ENCODE results near the gene ZNF672. TPM values are rescaled to one million over a fixed set of nuclear protein-coding genes. Genes with fewer than 3 reads are reported as not detected.

Gene ZNF672
- total and polyA plus RNA-seq, 2 of the 13 experiments (the other 11 are each of a cell fraction or from before 2014, with no cell fraction given): 17.2 to 22.9 TPM

DNA sequence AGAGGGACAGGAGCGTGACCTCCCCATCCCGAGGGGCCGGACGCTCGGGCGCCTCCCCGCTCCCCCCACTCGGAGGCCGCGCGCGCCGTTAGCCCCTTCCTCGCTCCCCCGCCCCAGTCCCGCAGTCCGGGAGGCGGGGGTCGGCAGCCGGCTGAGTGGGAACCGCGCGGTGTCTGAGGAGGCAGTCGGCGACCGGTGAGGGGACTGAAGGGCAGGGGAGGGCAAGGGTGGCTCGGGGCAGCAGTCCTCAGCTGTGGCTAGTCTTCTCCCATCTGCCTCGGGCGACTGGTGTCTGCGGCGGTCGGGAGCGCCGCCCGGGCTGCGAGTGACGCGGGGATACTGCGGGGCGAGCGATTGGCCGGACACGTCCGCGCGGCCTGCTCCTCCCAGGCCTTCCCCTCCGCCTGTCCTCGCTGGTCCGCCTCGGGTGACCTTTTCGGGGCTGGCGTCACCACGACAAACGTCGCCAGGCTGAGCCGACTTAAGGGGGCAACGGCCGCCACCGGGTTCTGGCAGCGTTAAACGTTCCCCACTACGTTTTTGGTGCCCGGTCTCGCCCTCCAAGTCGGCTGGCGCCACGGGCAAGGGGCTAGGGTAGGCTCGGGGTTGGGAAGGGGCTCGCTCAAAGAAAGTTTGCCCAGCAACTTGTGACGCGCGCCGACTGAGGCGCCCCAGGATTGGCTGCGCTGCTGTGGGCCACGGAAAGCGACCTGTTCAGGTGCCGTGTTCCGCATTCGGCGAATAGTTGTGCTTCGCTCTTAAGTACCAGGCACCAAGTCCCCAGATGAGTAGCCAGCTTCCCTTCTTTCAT lies 538 bp downstream of the ZNF672 start (continued):
- TF ChIP-seq NKX3-1 (CRISPR knock-in tag; IDR thresholded peaks at IDR 0.05) (peak; percentile 40), XRCC5 (optimal IDR thresholded peaks at IDR 0.05; ENCODE audit: low read length) (peak; percentile 13), RORA (CRISPR knock-in tag; IDR thresholded peaks at IDR 0.05) (no peak), ZNF441 (CRISPR knock-in tag; IDR thresholded peaks at IDR 0.05; ENCODE audit: borderline replicate concordance) (no peak), RARA (CRISPR knock-in tag; IDR thresholded peaks at IDR 0.05) (no peak), ZNF567 (CRISPR knock-in tag; IDR thresholded peaks at IDR 0.05; ENCODE audit: borderline replicate concordance) (no peak), ZZZ3 (CRISPR knock-in tag; IDR thresholded peaks at IDR 0.05; ENCODE audit: borderline replicate concordance) (no peak; the same call in 1 of the 2 replicates), DR1 (CRISPR knock-in tag; IDR thresholded peaks at IDR 0.05) (peak; percentile 52), CBX2 (IDR thresholded peaks at IDR 0.05; ENCODE audit: low read depth, low read length) (no peak), CBX2 (CRISPR knock-in tag; IDR thresholded peaks at IDR 0.05; ENCODE audit: low read depth) (no peak), ZNF713 (CRISPR knock-in tag; IDR thresholded peaks at IDR 0.05) (no peak), HDAC1 (CRISPR knock-in tag; IDR thresholded peaks at IDR 0.05) (peak; percentile 70), ZFP41 (CRISPR knock-in tag; IDR thresholded peaks at IDR 0.05; ENCODE audit: borderline replicate concordance) (no peak), FOXJ3 (CRISPR knock-in tag; IDR thresholded peaks at IDR 0.05; ENCODE audit: borderline replicate concordance) (no peak), FOXC1 (CRISPR knock-in tag; IDR thresholded peaks at IDR 0.05; ENCODE audit: borderline replicate concordance) (peak; percentile 81; the same call in 1 of the 2 replicates), NR2F6 (IDR thresholded peaks at IDR 0.05) (0 out of 2 replicates have a peak, but pooled peaks have one; percentile 41), NR2F6 (CRISPR knock-in tag; IDR thresholded peaks at IDR 0.05) (peak; percentile 30), NONO (IDR thresholded peaks at IDR 0.05) (no peak), NONO (CRISPR knock-in tag; conservative IDR thresholded peaks at IDR 0.05) (peak; percentile 72), SNAPC2 (CRISPR knock-in tag; IDR thresholded peaks at IDR 0.05) (no peak)
- TF ChIP-seq, protein P1, sequence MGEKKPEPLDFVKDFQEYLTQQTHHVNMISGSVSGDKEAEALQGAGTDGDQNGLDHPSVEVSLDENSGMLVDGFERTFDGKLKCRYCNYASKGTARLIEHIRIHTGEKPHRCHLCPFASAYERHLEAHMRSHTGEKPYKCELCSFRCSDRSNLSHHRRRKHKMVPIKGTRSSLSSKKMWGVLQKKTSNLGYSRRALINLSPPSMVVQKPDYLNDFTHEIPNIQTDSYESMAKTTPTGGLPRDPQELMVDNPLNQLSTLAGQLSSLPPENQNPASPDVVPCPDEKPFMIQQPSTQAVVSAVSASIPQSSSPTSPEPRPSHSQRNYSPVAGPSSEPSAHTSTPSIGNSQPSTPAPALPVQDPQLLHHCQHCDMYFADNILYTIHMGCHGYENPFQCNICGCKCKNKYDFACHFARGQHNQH (CRISPR knock-in tag; IDR thresholded peaks at IDR 0.05): 0 out of 2 replicates have a peak, but pooled peaks have one; percentile 31
- TF ChIP-seq, protein P2, sequence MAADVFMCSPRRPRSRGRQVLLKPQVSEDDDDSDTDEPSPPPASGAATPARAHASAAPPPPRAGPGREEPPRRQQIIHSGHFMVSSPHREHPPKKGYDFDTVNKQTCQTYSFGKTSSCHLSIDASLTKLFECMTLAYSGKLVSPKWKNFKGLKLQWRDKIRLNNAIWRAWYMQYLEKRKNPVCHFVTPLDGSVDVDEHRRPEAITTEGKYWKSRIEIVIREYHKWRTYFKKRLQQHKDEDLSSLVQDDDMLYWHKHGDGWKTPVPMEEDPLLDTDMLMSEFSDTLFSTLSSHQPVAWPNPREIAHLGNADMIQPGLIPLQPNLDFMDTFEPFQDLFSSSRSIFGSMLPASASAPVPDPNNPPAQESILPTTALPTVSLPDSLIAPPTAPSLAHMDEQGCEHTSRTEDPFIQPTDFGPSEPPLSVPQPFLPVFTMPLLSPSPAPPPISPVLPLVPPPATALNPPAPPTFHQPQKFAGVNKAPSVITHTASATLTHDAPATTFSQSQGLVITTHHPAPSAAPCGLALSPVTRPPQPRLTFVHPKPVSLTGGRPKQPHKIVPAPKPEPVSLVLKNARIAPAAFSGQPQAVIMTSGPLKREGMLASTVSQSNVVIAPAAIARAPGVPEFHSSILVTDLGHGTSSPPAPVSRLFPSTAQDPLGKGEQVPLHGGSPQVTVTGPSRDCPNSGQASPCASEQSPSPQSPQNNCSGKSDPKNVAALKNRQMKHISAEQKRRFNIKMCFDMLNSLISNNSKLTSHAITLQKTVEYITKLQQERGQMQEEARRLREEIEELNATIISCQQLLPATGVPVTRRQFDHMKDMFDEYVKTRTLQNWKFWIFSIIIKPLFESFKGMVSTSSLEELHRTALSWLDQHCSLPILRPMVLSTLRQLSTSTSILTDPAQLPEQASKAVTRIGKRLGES (CRISPR knock-in tag; IDR thresholded peaks at IDR 0.05; ENCODE audit: borderline replicate concordance): no peak
- TF ChIP-seq, protein P3, sequence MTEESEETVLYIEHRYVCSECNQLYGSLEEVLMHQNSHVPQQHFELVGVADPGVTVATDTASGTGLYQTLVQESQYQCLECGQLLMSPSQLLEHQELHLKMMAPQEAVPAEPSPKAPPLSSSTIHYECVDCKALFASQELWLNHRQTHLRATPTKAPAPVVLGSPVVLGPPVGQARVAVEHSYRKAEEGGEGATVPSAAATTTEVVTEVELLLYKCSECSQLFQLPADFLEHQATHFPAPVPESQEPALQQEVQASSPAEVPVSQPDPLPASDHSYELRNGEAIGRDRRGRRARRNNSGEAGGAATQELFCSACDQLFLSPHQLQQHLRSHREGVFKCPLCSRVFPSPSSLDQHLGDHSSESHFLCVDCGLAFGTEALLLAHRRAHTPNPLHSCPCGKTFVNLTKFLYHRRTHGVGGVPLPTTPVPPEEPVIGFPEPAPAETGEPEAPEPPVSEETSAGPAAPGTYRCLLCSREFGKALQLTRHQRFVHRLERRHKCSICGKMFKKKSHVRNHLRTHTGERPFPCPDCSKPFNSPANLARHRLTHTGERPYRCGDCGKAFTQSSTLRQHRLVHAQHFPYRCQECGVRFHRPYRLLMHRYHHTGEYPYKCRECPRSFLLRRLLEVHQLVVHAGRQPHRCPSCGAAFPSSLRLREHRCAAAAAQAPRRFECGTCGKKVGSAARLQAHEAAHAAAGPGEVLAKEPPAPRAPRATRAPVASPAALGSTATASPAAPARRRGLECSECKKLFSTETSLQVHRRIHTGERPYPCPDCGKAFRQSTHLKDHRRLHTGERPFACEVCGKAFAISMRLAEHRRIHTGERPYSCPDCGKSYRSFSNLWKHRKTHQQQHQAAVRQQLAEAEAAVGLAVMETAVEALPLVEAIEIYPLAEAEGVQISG (CRISPR knock-in tag; IDR thresholded peaks at IDR 0.05): peak; percentile 71; the same call in 1 of the 2 replicates

Data from HepG2 (cell line).